Measurements from ENCODE around the gene NTN1. TPM values are rescaled to one million over a fixed set of nuclear protein-coding genes. Genes with fewer than 3 reads are reported as not detected.

Gene NTN1
- total RNA-seq, 3 donors from 2014 or later (not counting 1 experiment from before 2014, with no cell fraction given) = 0.12 to 0.15 (median 0.14) TPM

DNA sequence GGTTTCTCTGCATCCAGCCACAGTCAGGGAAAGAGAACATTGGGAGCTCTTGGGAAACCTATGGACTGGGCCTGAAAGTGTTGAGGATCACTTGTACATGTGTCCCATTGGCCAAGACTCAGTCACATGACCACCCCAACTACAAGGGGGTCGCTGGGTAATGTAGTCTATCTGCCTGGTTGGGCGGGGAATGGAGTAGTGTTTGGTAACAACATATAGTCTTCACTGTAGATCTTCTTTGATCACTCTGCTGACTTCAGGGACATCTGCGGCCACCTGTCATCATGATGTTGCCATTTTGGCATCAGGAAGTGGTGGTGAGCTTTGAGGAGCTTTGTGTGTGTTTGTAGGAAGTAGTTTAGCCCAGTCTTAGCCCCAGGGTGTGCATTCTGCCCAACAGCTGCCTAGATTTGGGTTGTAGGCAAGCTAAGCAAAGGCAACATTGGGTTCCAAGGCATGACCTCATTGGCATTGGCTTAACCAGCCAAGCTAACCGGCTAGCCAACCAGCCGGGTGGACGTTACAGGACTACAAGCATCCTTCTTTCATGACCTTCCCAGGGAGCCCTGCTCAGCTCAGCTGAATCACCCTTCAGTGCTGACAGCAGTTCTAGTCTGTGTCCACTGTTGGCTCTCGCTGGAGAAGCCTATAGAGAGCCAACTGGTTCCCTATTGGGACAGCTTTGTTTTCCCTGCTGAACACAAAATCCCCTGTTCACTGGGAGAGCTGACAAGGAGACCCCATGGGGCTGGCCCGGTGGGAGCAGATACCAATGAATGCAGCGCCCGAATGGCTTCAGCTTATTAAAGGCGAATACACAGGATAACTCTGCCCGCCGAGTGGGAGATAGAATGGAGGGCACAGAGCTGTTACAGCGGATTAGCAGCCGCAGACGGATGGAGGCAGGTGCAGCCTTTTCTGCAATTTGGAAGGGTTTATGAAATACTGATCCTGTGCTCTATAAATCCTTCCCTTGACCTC is 178.6 kb downstream of the NTN1 start:
- Mint-ChIP-seq H3K27me3 (ENCODE audit: low read depth in 2 of 2) (peaks cover 0 to 13% of the 10 kb centered on the region in 2 donors), H3K4me3 (no peak overlapping the region), H3K36me3 (no peaks in the 10 kb centered on the region), H3K9me3 (no peaks in the 10 kb centered on the region), H3K4me1 (no peaks in the 10 kb centered on the region), H3K27ac (no peak overlapping the region)
- H3K36me3 ChIP-seq (ENCODE audit: control insufficient read depth, insufficient read depth, low read length) = no peaks in the 10 kb centered on the region
- DNase-seq (no peak), ATAC-seq (no peak)
- intact Hi-C loops (cut with micrococcal nuclease) = no loop called here
- H3K9me3 ChIP-seq (ENCODE audit: control insufficient read depth, insufficient read depth, low read length) = no peaks in the 10 kb centered on the region
- no peak overlapping the region for H3K27ac ChIP-seq (ENCODE audit: low read length)
- TF ChIP-seq, protein P1, sequence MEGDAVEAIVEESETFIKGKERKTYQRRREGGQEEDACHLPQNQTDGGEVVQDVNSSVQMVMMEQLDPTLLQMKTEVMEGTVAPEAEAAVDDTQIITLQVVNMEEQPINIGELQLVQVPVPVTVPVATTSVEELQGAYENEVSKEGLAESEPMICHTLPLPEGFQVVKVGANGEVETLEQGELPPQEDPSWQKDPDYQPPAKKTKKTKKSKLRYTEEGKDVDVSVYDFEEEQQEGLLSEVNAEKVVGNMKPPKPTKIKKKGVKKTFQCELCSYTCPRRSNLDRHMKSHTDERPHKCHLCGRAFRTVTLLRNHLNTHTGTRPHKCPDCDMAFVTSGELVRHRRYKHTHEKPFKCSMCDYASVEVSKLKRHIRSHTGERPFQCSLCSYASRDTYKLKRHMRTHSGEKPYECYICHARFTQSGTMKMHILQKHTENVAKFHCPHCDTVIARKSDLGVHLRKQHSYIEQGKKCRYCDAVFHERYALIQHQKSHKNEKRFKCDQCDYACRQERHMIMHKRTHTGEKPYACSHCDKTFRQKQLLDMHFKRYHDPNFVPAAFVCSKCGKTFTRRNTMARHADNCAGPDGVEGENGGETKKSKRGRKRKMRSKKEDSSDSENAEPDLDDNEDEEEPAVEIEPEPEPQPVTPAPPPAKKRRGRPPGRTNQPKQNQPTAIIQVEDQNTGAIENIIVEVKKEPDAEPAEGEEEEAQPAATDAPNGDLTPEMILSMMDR (IDR thresholded peaks at IDR 0.05) = no peak
- H3K4me1 ChIP-seq (ENCODE audit: control insufficient read depth, insufficient read depth, low read length) = peaks cover 3% of the 10 kb centered on the region
- H3K27me3 ChIP-seq (ENCODE audit: control insufficient read depth, insufficient read depth, low read length) = no peaks in the 10 kb centered on the region
- no peak overlapping the region for H3K4me3 ChIP-seq (ENCODE audit: low read length)
- 83% methylated on average over 15 of the region's 16 CpGs for WGBS (ENCODE audit: insufficient coverage)

DNA sequence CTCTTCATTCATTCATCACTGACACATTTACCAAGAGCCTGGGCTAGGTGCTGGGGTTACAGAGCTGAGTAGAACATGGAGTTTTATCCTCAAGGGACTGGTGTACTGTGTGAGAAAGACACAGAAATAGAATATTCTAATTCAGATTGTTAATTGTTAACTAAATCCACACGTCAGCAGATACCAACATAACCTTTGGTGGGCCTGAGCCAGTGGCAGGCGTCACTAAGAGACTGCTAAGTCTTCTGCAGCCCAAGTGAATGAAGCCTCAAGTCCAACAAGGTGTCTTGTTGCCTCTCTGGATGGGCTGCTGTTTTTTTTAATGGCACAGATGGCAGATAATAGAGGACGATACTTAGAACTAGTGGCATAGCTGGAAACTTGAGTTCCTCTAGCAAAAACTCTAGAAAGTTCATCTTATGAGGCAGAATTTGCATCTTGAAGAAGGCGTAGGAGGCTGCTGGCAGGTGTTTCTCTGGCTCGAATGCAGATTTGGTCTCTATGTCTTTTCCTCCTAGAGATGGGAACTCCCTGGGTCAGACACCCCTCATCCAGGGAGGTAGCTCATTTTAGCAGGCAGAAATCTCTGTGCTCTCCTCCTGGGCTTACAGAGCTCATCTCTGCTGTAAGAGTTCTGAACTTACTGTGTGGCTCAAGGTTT is 179.5 kb downstream of the NTN1 start:
- Histone ChIP-seq H3K27ac (ENCODE audit: low read length) (no peak overlapping the region), H3K4me1 (ENCODE audit: control insufficient read depth, insufficient read depth, low read length) (peaks cover 7% of the 10 kb centered on the region), H3K4me3 (ENCODE audit: low read length) (no peak overlapping the region), H3K27me3 (ENCODE audit: control insufficient read depth, insufficient read depth, low read length) (no peaks in the 10 kb centered on the region), H3K9me3 (ENCODE audit: control insufficient read depth, insufficient read depth, low read length) (no peaks in the 10 kb centered on the region), H3K36me3 (ENCODE audit: control insufficient read depth, insufficient read depth, low read length) (no peaks in the 10 kb centered on the region)
- Mint-ChIP-seq H3K36me3 (no peaks in the 10 kb centered on the region), H3K27me3 (ENCODE audit: low read depth in 2 of 2) (peaks cover 0 to 13% of the 10 kb centered on the region in 2 donors), H3K9me3 (no peaks in the 10 kb centered on the region), H3K4me1 (no peaks in the 10 kb centered on the region), H3K4me3 (no peak overlapping the region), H3K27ac (no peak overlapping the region)
- ATAC-seq (no peak), DNase-seq (no peak)
- intact Hi-C loops (cut with micrococcal nuclease) = no loop called here
- 79% methylated on average over 5 of the region's 5 CpGs for WGBS (ENCODE audit: insufficient coverage)
- TF ChIP-seq, protein P1 (IDR thresholded peaks at IDR 0.05) = no peak

DNA sequence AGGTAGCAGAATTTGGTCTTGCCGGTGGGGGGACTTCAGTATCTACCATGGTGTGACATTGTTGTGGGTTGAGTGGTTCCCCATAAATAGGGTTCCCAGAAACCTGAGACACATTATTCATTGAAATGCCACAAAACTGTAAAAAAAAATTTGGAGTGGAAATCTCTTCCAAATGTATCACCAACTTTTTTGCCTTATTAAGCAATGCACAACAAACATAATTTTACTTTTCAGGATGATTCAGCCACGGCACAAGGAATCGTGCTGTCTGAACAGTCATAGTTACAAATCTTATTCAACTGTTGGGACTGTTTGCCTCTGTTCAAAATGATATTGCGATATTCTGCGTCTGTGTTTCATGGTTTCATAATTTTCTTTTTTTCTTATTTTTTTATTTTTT is 181.2 kb downstream of the NTN1 start:
- no peak for DNase-seq
- no peaks in the 10 kb centered on the region for H3K36me3 Mint-ChIP-seq

More for the DNA sequence above, 181.2 kb downstream of the NTN1 start:
- no peaks in the 10 kb centered on the region for H3K27me3 ChIP-seq (ENCODE audit: control insufficient read depth, insufficient read depth, low read length)
- H3K27me3 Mint-ChIP-seq (ENCODE audit: low read depth in 2 of 2) = peaks cover 10 to 16% of the 10 kb centered on the region in 2 donors
- no peaks in the 10 kb centered on the region for H3K36me3 ChIP-seq (ENCODE audit: control insufficient read depth, insufficient read depth, low read length)
- peaks cover 7% of the 10 kb centered on the region for H3K4me1 ChIP-seq (ENCODE audit: control insufficient read depth, insufficient read depth, low read length)
- no peak overlapping the region for H3K4me3 ChIP-seq (ENCODE audit: low read length)
- H3K9me3 Mint-ChIP-seq = no peaks in the 10 kb centered on the region
- intact Hi-C loops (cut with micrococcal nuclease) = no loop called here
- no peak overlapping the region for H3K27ac ChIP-seq (ENCODE audit: low read length)
- H3K4me1 Mint-ChIP-seq = no peaks in the 10 kb centered on the region
- TF ChIP-seq, protein P1 (IDR thresholded peaks at IDR 0.05) = no peak
- no peaks in the 10 kb centered on the region for H3K9me3 ChIP-seq (ENCODE audit: control insufficient read depth, insufficient read depth, low read length)
- no peak overlapping the region for H3K27ac Mint-ChIP-seq
- ATAC-seq = no peak
- H3K4me3 Mint-ChIP-seq = no peak overlapping the region
- WGBS (ENCODE audit: insufficient coverage) = 86% methylated on average over 2 of the region's 5 CpGs

All from natural killer cell (primary cell).